Measurements from ENCODE around the gene CSPG4.
"Not testable (repeated sequence)": the region's sequence is repeated elsewhere in the genome, so short reads cannot be mapped to it uniquely, and the experiment has no call there.

The CSPG4 gene

GRCh38 chr15:75633922-75634321 lies 78.7 kb downstream of the CSPG4 start:
- not testable (repeated sequence) for DNase-seq (ENCODE audit: extremely low read depth in 1 of 2, low read depth in 1 of 2)

GRCh38 chr15:75631935-75632334 lies 80.7 kb downstream of the CSPG4 start:
- DNase-seq (ENCODE audit: extremely low read depth in 1 of 2, low read depth in 1 of 2): no peak

GRCh38 chr15:75625542-75626347 lies 86.9 kb downstream of the CSPG4 start, which contains the start of gene SNUPN:
SNUPN (minus strand) TSS chr15:75625725; CDS start chr15:75621051, 4,674 bp downstream.
- DNase-seq (ENCODE audit: extremely low read depth in 1 of 2, low read depth in 1 of 2): peak; percentile 74 to 86

All from activated CD8-positive, alpha-beta memory T cell treated with anti-CD3 and anti-CD28 coated beads for 1 hour (primary cell).